ENCODE measurements around the gene JAKMIP2.
"Not testable (repeated sequence)": the region's sequence is repeated elsewhere in the genome, so short reads cannot be mapped to it uniquely, and the experiment has no call there.

Gene JAKMIP2

DNA sequence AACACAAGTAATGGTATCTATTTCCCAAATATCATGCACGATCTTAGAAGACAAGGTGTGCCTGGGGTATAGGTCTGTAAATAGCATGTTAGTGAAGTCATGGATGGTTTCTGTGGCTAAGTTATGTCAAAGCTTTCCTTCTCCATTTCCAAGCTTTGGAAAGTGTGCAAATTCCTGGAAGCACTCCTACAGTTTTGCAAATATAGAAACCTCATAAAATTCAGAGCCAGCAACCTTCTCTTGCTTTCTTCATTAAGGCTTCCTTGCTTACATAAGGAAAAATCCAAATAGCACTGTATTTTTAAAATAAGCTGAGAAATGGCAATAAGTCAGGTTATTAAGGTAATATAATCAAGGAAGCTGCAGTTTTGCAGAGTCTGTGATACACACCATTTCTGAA, 138.1 kb downstream of the JAKMIP2 start:
- no peak for DNase-seq

DNA sequence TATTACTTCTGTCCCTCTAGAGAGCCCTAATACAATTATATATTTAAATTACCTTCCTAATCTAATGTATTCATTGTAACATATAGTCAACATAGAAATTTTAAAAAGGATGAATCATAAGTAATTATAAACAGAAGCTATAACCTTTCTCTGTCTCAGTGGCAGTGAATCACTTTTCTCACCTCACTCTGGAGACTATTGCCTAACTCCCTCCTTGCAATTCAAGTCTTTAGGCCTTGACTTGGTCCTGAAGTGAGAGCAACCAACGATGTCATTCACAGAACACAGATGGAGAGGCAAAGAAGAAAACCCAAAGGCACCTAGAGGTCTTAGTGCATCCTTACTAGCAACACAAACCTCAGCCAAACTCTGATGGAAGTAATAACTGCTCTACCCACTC, 139.4 kb downstream of the JAKMIP2 start:
- no peak for DNase-seq

DNA sequence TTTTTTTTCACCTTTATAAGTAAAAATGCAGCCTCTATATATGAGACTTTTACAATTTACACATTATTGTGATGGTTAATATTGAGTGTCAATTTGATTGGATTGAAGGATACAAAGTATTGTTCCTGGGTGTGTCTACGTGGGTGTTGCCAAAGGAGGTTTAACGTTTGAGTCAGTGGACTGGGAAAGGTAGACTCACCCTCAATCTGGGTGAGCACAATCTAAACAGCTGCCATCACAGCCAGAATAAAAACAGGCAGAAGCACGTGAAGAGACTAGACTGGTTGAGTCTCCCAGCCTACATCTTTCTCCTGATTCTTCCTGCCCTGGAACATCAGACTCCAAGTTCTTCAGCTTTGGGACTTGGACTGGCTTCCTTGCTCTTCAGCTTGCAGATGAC, 139.9 kb downstream of the JAKMIP2 start:
- DNase-seq: peak in 1 of 3 donors; percentile 15

DNA sequence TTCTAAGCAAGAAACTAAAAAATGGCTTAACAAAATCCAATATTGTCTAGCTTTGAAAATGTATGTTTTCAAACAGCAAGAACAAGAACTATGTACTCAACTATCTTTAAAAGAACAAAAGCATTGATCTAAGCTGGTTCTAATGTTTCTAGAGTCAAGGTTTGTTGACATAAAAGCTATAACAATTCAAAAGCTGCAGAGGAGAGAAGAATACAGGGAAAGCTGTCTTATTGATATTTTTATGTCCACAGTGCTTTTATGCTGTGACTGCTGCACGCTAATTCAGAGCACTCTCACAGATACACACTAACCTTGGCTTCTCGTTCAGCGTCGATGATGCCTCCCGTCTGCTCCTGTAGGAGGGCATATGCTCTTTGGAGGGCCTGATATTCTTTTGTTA, 143.2 kb downstream of the JAKMIP2 start:
- DNase-seq: peak in 1 of 3 donors; percentile 12

DNA sequence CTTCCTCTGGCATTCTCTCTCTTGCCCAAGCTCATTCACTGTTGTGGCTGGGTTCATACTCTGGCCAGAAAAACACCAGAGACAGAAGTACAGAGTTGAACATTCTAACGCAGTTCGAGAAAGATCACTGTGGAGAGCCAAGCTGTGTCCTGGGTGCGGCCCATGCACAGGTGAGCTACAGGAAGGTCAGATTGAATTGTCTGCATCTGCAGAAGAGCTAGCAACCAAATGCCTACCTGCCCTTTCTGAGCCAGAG, 145.9 kb downstream of the JAKMIP2 start:
- DNase-seq: no peak

DNA sequence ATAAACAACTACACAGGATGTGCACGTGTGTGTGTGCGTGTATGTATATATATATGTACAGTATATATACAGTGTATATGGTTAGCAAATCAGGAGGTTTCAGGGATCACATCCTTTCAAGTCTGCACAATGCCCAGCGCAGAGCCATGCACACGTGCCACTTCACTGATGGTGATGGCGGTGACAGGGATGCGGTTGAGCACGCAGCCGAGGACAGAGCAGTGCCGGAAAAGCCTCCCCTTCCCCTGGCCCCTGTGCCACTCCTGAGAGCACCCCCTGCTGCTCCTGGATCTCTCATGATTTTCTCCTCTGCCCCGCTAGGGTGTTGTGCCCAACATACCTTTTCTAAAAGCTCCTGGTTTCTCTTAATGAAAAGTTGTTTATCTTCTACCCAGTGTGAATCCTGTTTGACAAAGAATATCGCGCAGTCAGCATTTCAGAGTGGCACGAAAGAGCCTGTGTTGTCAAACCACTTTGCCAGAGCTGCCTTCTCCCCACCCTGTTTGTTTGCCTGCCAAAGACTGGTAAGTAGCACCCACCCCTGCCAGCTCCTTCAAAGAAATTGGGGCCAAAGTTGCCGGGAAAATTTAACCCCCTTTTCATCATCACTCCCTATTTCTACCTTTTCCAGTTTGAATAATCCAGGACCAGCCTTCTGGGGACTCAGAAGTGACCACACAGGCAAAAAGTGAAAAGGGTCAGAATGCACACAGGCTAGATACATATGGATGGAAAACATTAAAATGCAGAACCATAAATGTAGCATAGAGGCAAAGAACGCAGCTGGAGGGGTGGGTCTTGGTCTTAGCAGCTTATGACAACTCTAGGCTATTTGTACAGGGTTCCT, 146.4 kb downstream of the JAKMIP2 start:
- no peak for DNase-seq

DNA sequence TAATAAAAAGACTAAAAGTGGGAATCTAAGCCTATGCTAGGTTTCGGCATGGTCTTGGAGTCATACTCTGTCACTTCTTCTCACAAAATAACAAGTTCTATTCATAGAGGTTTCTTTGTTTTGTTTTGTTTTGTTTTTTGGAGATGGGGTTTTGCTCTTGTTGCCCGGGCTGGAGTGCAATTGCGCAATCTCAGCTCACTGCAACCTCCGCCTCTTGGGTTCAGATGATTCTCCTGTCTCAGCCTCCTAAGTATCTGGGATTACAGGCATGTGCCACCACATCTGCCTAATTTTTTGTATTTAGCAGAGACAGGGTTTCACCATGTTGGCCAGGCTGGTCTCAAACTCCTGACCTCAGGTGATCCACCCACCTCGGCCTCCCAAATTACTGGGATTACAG, 147.1 kb downstream of the JAKMIP2 start:
- not testable (repeated sequence) for DNase-seq

DNA sequence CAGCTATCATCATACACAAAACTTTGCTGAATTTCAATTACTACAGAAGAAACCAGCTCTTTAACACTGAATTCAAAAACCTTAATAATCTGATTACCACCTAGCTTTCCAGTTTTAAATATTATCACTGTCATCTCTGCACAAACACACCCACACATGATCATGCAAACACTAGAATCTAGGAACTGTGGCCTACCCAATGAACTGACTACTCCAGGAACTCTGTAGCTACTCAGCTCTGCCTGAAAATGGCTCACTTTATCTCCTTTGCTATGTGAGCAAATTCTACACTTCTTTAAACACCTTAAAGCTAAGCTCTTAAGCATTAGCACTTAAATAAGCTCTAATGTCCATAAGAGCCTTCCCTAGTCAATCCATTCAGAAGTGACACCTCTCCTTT, 149.4 kb downstream of the JAKMIP2 start:
- peak in 1 of 3 donors; percentile 2 for DNase-seq

DNA sequence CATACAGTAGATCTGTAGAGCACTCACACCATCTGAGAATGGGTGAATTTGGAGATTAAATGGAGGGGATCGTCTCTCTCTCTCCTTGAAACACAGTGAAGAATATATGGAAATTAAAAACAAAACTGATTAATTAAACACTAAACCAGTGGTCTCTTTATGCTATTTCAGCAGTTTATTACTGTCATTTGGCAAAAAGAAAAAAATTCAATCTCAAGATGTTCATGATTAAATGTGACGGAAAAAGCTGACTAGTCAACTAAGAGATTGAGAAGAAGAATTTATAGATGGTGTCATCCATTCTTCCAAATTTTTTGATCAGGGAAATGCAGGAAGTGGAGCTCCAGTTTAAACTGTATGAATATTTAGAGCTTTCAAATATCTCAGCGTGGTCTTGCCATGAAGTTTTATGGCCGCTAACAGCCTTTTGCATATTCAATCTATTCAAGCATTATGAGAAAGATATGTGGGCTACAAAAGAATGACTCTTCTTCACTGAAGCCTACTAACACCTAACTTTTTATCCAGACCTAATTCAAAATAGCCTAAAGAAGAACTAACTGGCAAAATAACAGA, 151.0 kb downstream of the JAKMIP2 start:
- peak in 1 of 3 donors; percentile 6 for DNase-seq

DNA sequence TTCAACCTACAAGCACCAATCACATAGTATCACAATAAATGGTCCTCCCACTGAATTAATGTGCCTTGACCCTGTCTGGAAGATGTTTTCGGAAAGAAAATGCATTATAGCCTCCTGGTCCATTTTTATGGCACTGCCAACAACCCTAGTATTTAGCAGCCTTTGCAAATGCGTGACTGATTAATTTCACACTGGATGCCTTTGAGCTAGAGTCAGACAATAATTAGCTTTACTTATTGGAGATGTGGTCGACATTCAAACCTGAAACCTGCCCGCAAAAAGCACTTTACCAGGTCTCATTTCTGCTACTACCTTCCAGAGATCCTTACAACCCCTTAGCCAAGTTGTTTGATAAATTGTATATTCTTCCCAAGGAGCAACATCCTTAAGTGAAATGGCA, 153.3 kb downstream of the JAKMIP2 start:
- no peak for DNase-seq

DNA sequence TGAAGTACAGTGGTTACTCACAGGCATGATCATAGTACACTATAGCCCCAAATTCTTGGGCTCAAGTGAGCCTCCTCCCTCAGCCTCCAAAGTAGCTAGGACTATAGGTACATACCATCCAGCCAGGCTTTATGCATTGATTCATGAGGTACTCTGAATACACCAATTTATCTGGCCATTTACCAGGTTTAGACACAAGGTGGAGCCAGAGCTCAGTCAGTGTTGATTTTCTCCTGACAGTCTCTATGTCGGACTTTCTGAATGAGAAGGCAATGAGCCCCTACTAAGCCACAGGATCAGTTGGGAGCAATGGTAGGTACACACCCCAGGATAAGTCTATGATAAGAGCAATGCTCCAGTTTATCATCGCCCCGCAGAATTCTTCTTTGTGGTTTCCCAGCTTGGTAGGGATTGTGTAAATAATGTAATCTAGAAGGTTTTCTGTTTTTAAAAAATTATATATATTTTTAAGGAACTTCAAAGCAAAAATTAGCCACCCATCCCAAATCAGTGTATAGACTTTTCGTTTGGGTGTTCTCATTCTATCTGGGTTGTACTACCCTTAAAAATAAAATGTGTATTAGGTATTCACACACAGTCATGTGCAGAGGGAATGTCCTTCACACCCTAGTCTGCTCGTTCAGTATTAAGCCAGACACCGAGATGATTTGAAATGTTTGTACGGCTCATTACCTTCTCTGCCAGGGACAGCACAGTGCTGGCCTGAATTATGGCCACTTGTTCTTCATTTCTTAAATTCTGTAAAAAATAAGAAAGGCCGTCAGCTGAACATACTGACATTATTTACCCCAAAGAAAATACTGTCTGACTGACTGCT, 154.3 kb downstream of the JAKMIP2 start:
- DNase-seq: peak; percentile 74 to 82 (median 79)

DNA sequence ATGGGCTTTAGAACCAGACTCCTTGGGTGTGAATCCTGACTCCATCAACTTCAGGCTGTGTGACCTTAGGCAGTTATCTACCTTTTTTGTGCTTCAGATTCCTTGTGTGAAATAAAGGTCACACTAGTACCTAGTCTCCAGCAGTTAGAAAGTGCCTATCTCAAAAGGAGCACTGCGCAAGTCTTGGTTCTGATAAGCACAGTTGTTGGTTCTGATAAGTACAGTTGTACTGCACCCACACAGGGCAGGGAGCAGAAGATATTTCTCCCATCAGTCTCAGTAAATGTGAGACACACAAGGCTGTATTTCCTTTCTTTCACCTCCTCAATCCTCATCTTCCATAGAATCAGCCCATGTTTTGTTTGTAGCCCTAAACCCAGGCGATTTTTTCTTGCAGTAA, 156.1 kb downstream of the JAKMIP2 start:
- no peak for DNase-seq

DNA sequence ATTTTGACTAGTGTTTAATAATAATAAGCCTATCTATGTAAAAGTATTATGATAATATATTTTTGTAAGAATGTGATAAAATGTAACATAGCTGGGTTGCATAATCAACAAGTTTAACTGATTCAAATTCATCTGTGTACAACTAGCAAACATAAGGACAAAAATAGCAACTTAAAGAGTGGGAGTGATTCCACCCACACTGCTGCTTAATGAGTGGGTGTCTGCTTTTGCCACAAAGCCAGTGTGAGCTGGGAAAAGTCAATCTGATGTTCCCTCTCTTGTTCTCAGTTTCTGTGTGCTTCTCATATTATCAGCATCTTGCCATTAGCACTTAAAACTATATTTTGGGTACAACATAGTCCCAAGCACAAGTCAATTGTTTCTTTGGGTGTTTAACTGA, 161.5 kb downstream of the JAKMIP2 start:
- DNase-seq: peak in 2 of 3 donors; percentile 2 to 5

DNA sequence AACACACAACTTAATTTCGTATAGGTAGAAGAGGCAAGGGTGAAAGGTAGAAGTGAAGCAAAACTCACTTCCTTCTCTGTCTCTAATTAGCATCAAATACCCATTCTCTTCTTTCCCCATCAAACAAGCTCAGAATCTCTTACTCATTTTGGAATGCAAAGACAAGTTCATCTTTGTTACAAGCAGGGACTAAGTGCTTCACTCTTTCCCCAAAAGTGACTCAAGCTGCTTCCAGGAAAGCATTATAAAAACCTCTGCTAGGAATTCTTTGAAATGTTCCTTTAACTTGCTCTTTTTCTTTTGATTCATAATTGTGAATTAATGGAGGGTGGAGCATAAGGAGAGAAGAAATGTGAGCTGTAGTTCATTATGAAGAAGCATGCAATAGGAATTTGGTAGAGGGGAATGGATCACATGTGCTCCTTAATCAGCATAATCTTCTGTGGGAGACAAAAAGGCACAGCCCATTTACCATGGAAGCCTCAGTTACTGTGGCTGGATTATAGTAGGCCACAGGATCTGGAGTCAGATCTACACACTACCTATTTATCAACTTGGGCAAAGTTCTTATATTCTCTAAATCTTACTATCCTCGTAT, 163.1 kb downstream of the JAKMIP2 start:
- DNase-seq: no peak

DNA sequence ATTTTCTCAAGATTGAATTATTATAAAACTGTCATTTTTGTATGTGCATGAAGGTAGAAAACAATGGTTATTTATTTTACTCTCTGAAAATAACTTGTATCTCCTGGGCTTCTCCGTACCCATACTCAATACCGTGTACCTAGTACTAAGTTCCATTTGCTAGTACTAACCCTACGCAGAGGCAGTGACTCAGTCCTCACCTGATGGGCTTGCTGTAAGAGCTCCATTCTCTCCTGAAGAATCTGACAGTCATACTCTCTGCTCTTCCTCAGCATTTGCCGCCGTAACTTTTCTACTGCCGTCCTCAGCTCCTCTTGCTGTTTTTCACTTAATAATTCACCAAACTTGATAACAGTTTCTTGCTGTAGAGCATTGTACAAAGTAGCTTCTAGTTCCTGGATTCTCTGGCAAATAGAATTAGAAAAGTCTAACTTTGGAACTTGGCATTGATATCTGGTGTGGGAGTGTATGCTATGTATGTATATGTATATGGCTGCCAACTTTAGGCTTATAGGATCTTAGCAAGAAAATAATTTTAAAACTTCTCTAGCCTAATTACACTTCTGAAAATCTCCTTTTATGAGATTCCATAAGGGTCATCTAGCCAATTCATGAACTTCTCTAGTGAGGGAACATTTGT, 164.7 kb downstream of the JAKMIP2 start:
- DNase-seq: no peak

DNA sequence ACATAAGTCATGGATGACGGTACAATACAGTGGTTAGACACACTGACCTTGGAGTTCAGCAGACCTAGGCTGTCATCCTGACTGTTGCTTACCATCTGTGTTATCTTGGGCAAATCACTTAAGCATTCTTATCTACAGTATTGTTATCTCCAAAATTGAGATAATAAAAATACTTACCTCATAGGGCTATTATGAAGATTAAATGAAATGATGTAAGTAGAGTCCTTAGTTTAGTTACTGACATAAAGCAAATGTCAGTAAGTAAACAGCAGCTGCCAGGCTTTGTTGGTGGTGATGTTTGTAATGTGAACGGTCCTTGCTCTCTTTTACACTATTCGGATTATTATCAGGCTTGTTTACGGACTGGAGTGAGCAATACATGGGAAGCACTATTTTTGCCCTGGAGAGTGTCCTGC, 165.3 kb downstream of the JAKMIP2 start:
- DNase-seq: no peak

DNA sequence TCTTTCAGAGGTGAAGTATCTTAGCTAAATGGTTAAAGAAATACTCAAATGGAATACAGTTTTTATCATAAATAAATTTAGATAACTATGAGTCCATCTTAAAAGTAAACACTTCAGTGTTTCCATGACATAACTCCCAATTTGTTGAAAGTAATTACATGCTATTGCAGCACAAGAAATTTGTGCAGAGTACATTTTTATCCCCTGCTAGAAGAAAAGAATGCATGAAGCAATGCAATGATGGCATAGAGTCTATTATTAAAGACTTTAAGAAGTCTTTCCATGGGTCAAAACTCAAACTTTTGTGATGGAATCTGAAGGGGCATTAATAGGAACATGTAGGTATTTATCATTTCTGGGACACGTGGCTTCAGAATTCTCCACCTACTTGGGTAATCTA, 166.1 kb downstream of the JAKMIP2 start:
- DNase-seq: no peak

DNA sequence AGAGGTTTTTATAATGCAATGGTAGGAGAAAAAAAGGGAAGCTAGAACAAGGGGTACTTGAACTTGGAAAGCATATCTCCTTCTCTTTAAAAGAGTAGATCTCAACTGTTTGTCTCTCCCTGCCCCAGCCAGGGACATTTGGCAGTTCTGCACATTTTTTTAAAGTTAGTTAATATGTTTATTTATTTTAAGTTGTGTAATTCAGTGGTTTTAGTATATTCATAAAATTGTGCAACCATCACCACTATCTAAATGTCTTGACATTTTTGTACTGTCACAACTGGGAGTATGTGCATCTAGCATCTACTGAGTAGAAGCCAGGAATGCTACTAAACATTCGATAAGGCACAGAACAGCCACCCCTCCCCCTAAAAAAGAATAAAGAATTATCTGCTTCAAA, 169.2 kb downstream of the JAKMIP2 start:
- no peak for DNase-seq

DNA sequence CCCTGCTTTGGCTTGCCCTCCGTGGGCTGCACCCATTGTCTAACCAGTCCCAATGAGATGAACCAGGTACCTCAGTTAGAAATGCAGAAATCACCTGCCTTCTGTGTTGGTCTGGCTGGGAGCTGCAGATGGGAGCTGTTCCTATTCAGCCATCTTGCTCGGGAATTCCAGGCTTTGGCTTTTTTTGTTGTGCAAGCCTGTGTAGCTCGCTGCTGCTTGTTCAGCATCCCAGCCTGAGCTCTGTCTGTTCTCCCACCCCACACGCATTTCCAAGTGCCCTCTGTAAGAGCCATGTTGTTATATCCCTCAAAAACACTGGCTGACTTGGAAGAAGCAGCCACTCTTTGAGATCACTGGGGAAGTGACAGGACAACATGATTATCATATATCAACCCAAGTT, 171.0 kb downstream of the JAKMIP2 start:
- no peak for DNase-seq

DNA sequence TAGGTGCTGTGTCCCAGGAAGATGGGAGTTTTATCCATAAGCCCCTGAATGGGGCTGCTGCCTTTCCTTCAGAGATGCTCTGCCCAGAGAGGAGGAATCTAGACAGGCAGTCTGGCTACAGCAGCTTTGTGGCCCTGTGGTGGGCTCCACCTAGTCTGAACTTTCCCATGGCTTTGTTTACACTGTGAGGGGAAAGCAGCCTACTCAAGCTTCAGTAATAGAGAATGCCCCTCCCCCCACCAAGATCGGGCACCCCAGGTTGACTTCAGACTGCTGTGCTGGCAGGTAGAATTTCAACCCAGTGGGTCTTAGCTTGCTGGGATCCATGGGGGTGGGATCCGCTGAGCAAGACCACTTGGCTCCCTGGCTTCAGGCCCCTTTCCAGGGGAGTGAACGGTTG, 171.7 kb downstream of the JAKMIP2 start:
- DNase-seq: no peak

DNA sequence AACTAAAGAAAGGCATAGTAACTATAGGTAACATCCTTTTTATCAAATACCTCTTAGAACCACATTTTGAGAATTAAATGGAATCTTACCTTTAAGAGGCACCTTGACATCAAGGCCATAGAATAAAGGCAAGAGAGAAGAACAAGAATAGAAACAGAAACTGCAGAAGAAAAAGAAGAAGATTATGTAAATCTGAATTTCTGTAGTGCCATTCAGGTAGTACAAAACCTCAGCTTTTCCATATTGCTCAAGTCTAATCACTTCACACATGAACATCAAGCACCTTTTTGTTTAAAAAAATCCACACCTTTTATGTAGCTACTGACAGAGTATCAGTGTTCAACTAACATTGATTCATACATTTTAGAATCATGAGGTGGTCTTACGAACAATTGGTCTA, 180.9 kb downstream of the JAKMIP2 start:
- DNase-seq: no peak

DNA sequence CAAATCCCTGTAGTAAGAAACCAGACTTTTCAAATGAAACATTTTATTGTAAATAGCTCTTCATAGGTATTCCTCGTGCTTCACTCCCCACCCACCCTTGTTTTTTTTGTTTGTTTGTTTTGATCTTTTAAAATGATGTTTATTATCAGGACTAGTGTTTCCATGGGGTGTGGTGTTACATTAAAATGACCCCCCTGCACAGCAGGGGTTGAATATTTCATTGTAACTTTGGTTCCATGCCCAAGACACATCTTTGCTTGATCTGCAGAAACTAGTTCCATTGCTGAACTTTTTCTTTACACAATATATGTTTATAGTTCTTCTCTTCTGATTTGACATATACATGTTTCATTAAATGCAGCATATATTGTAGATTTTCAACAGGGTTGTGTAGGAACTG, 191.4 kb downstream of the JAKMIP2 start:
- DNase-seq: no peak

DNA sequence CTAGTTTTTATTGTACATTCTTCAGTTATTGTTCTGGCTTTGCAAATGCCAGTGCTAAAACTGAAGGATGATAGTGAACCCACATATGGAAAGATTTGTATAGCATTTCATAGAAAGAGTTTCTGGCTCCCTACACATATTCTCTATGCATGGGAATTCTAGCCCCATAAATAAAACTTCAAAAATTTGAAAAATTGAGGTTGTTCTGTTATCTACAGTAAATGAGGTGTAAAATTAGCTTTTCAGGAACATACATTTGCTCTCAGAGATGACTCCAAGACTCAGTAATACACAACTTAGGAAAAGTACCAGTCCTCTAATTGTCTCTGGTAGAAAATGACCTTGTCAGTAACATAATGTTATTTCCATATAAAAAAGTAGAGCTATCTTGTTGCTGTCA, 192.4 kb downstream of the JAKMIP2 start:
- no peak for DNase-seq
